GM12878 (cell line): ENCODE results near the gene SF3B2. TPM values are rescaled to one million over a fixed set of nuclear protein-coding genes. Genes with fewer than 3 reads are reported as not detected.

ENCODE experiments used
- ATAC-seq: fragments of 200-7000 bp; cut with Tn5 transposase; 3 replicates; pipeline ENCODE4 v1.9.1; 2020; ENCODE audit warnings: mild to moderate bottlenecking, moderate library complexity
- BruUV-seq: library from RNA; stranded (reverse); fragments of 400-500 nt; replicated peaks from 2 replicates; lab custom pipeline; 2021; lab: Mats Ljungman, UMichigan
- CTCF ChIA-PET: fragments of 300-600 bp; sonication (Branson Sonifier 250); formaldehyde crosslinking; extraction: SDS; loops from one replicate; lab custom pipeline; 2021; ENCODE audit warnings: inconsistent platforms; lab: Yijun Ruan, JAX
- POLR2A ChIA-PET: fragments of 350-600 bp; formaldehyde crosslinking; extraction: SDS; loops from one replicate; lab custom pipeline; 2021; ENCODE audit warnings: inconsistent platforms; lab: Charles Lee
- RAD21 ChIA-PET: fragments of 300-600 bp; sonication (Branson Sonifier 250); formaldehyde crosslinking; loops from one replicate; lab custom pipeline; 2023; ENCODE audit warnings: antibody characterized with exemption; ENCODE audit not compliant: unreplicated experiment; lab: Charles Lee
- SMC1A ChIA-PET: fragments of 300-600 bp; sonication (Branson Sonifier 250); formaldehyde crosslinking; loops from one replicate; lab custom pipeline; 2023; ENCODE audit not compliant: unreplicated experiment, uncharacterized antibody; lab: Charles Lee
- DNase-seq: peaks from one replicate; pipeline ENCODE4 v3.0.0-alpha.2; 2011; ENCODE audit warnings: low read depth, low spot score
- FAIRE-seq: peaks from 3 replicates; lab custom pipeline; 2011; peaks lifted over from hg19 to GRCh38; lab: Jason Lieb, UNC
- H2AFZ ChIP-seq: 2 replicates; pipeline ENCODE4 v1.6.0; 2011; ENCODE audit warnings: low read depth, low read length, control low read depth; ENCODE audit not compliant: control insufficient read depth
- H3K27ac ChIP-seq: 2 replicates; pipeline ENCODE4 v1.5.1; 2011; ENCODE audit warnings: control low read depth; ENCODE audit not compliant: control insufficient read depth, insufficient read depth
- H3K27me3 ChIP-seq, 2 experiments: replicated peaks in 1 of 2; 2 replicates each; pipeline versions ENCODE4 v1.6.0 to v1.6.1; 2011; ENCODE audit warnings: low read length in 1 of 2; ENCODE audit not compliant: control insufficient read depth in 2 of 2, insufficient read depth in 2 of 2
- H3K36me3 ChIP-seq, 2 experiments: 2 replicates each; pipeline ENCODE4 v1.5.1; 2011; ENCODE audit warnings: low read length in 1 of 2; ENCODE audit not compliant: control insufficient read depth in 2 of 2, insufficient read depth in 2 of 2
- H3K4me1 ChIP-seq: 2 replicates; pipeline ENCODE4 v1.6.1; 2011; ENCODE audit warnings: mild to moderate bottlenecking, low read length, moderate library complexity, mixed read lengths; ENCODE audit not compliant: control insufficient read depth, insufficient read depth
- H3K4me2 ChIP-seq: 2 replicates; pipeline ENCODE4 v1.6.0; 2011; ENCODE audit warnings: control low read depth; ENCODE audit not compliant: control insufficient read depth, insufficient read depth
- H3K4me3 ChIP-seq: fragments of 200-600 bp; sonication (generic); 2 replicates; pipeline ENCODE4 v1.5.1; 2016
- H3K79me2 ChIP-seq: 2 replicates; pipeline ENCODE4 v1.6.0; 2011; ENCODE audit warnings: low read length; ENCODE audit not compliant: control insufficient read depth, insufficient read depth
- H3K9ac ChIP-seq: 2 replicates; pipeline ENCODE4 v1.8.0; 2011; ENCODE audit warnings: low read length, control low read depth, mixed read lengths; ENCODE audit not compliant: control insufficient read depth, insufficient read depth
- H3K9me3 ChIP-seq: replicated peaks from 3 replicates; pipeline ENCODE4 v1.5.1; 2011; ENCODE audit warnings: mild to moderate bottlenecking, low read length; ENCODE audit not compliant: control insufficient read depth, insufficient read depth
- H4K20me1 ChIP-seq: 2 replicates; pipeline ENCODE4 v1.6.0; 2011; ENCODE audit not compliant: control insufficient read depth, insufficient read depth
- ATF3 ChIP-seq: IDR thresholded peaks from 2 replicates; pipeline ENCODE4 v1.6.1; 2011; ENCODE audit warnings: low read depth, mild to moderate bottlenecking, low read length, moderate library complexity, borderline replicate concordance; ENCODE audit errors: extremely low read depth
- BCL3 ChIP-seq: IDR thresholded peaks from 2 replicates; pipeline ENCODE4 v1.6.1; 2011; ENCODE audit warnings: borderline replicate concordance, low read depth, mild to moderate bottlenecking, moderate library complexity, low read length; ENCODE audit not compliant: insufficient read depth, poor library complexity, severe bottlenecking
- CBX3 ChIP-seq: fragments of 200-600 bp; sonication (generic); IDR thresholded peaks from 2 replicates; pipeline ENCODE4 v1.6.1; 2016; ENCODE audit warnings: low read depth, borderline replicate concordance
- CEBPB ChIP-seq, 2 experiments: fragments of 150-350 bp in 1 of 2; IDR thresholded peaks; 2 replicates each; pipeline ENCODE4 v1.6.1; 2012 to 2014; ENCODE audit warnings: low read depth in 2 of 2, low read length in 2 of 2, borderline replicate concordance in 1 of 2, inconsistent platforms in 1 of 2
- CHD2 ChIP-seq: IDR thresholded peaks from 2 replicates; pipeline ENCODE4 v1.6.1; 2011; ENCODE audit warnings: low read depth, low read length, improper control_type of control experiment, borderline replicate concordance
- E2F4 ChIP-seq: IDR thresholded peaks from 2 replicates; pipeline ENCODE4 v1.6.1; 2012; ENCODE audit warnings: low read depth, low read length, improper control_type of control experiment
- HCFC1 ChIP-seq: fragments of 150-350 bp; IDR thresholded peaks from 2 replicates; pipeline ENCODE4 v1.6.1; 2014; ENCODE audit warnings: low read length
- MLLT1 ChIP-seq: fragments of 450-650 bp; IDR thresholded peaks from 2 replicates; pipeline ENCODE4 v1.6.1; 2016; ENCODE audit warnings: mild to moderate bottlenecking
- NBN ChIP-seq: fragments of 450-650 bp; IDR thresholded peaks from 2 replicates; pipeline ENCODE4 v1.6.1; 2016
- NFIC ChIP-seq: IDR thresholded peaks from 2 replicates; pipeline ENCODE4 v1.6.1; 2012; ENCODE audit warnings: low read depth, mild to moderate bottlenecking, inconsistent platforms, low read length, moderate library complexity
- POLR2A ChIP-seq: IDR thresholded peaks from 2 replicates; pipeline ENCODE4 v1.6.1; 2011; ENCODE audit warnings: low read depth, mild to moderate bottlenecking, low read length
- POLR2AphosphoS2 ChIP-seq: IDR thresholded peaks from 2 replicates; pipeline ENCODE4 v1.6.1; 2011; ENCODE audit warnings: low read depth, mild to moderate bottlenecking, low read length, improper control_type of control experiment, moderate library complexity
- RFX5 ChIP-seq: IDR thresholded peaks from 2 replicates; pipeline ENCODE4 v1.6.1; 2011; ENCODE audit warnings: low read depth, low read length, improper control_type of control experiment
- SMARCA5 ChIP-seq: fragments of 450-650 bp; IDR thresholded peaks from 2 replicates; pipeline ENCODE4 v1.6.1; 2017; ENCODE audit warnings: mild to moderate bottlenecking
- SUPT20H ChIP-seq: IDR thresholded peaks from 2 replicates; pipeline ENCODE4 v1.6.1; 2011; ENCODE audit warnings: low read depth, mild to moderate bottlenecking, low read length, moderate library complexity, borderline replicate concordance; ENCODE audit not compliant: control insufficient read depth
- TBL1XR1 ChIP-seq: IDR thresholded peaks from 2 replicates; pipeline ENCODE4 v1.6.1; 2012; ENCODE audit warnings: low read depth, low read length, improper control_type of control experiment
- USF1 ChIP-seq: IDR thresholded peaks from 2 replicates; pipeline ENCODE4 v1.6.1; 2011; ENCODE audit warnings: borderline replicate concordance, low read depth, mild to moderate bottlenecking, moderate library complexity, mixed read lengths, low read length; ENCODE audit not compliant: insufficient read depth; ENCODE audit errors: extremely low read length
- WGBS: methylation state at CpG from one replicate; pipeline ENCODE4 v1.1.6; 2016; ENCODE audit warnings: low lambda C conversion rate; ENCODE audit not compliant: insufficient replicate concordance, insufficient coverage; ENCODE audit errors: missing lambda C conversion rate; 5-methylcytosine and 5-hydroxymethylcytosine counted together
- in situ Hi-C: fragments of 300-500 bp; cut with MboI; formaldehyde crosslinking; loops from 9 replicates; pipeline ENCODE4 v1.14.3; 2018; ENCODE audit warnings: mixed read lengths
- intact Hi-C: fragments of 100-400 bp; cut with micrococcal nuclease; formaldehyde crosslinking; loops from one replicate; pipeline ENCODE4 v1.14.2; 2022; ENCODE audit not compliant: unreplicated experiment
- polyA plus RNA-seq, 11 experiments: library from polyadenylated mRNA; depleted of rRNA in 4 of 11; unstranded in 6 of 11; stranded (reverse) in 5 of 11; fragments of >200 nt; fragmentation: Nextera tagmentation in 4 of 11; fragmentation: Illumina TruSeq in 1 of 11; extraction: Ambion mirVana in 4 of 11; extraction: Trizol in 1 of 11; gene quantifications; 1 replicate in 1 of 11; 2 replicates in 10 of 11; pipeline versions ENCODE4 v1.2.1 to v1.2.3, GENCODE V29; 2011 to 2016; ENCODE audit warnings: inconsistent platforms in 2 of 11, missing spikeins in 2 of 11, low read depth in 1 of 11
- total RNA-seq, 4 experiments: library from RNA; depleted of rRNA in 3 of 4; stranded (reverse); fragments of >200 nt in 3 of 4; fragmentation: Illumina TruSeq in 1 of 4; extraction: Trizol in 1 of 4; gene quantifications; 2 replicates each; pipeline versions ENCODE4 v1.2.1 to v1.2.3, GENCODE V29; 2013 to 2021

The SF3B2 gene
- total and polyA plus RNA-seq, 10 of the 15 experiments (the other 5 are each of a cell fraction or from before 2014, with no cell fraction given): 56.3 to 245 (median 144) TPM

- no peak overlapping the region for H3K4me3 ChIP-seq
- H4K20me1 ChIP-seq: no peaks in the 10 kb centered on the region
- H3K27ac ChIP-seq: no peak overlapping the region
- WGBS: 55% methylated on average over 10 of the region's 10 CpGs
- DNase-seq (no peak), ATAC-seq (no peak)
- ChIA-PET CTCF (interaction anchor here (0.9 kb wide), 1 partner anchor 132 kb away, joined by 3 read pairs; no protein-coding TSS in a partner anchor), POLR2A (interaction anchor here (0.6 kb wide), 1 partner anchor 27 kb away, joined by 4 read pairs; no protein-coding TSS in a partner anchor)
- H2AFZ ChIP-seq: no peak overlapping the region
- no peaks in the 10 kb centered on the region for H3K79me2 ChIP-seq
- H3K36me3 ChIP-seq: no peaks in the 10 kb centered on the region
- no TSS peak for BruUV-seq
- intact Hi-C loops: no loop called here
- TF ChIP-seq CBX3 (no peak), SUPT20H (no peak), TBL1XR1 (no peak), CHD2 (no peak), USF1 (no peak), SMARCA5 (no peak), RFX5 (no peak), POLR2A (no peak), NBN (no peak), BCL3 (no peak), MLLT1 (no peak), HCFC1 (no peak), POLR2AphosphoS2 (no peak), NFIC (no peak), E2F4 (no peak), ATF3 (no peak), CEBPB (IDR thresholded peaks at IDR 0.05; ENCODE audit: borderline replicate concordance in 1 of 2, low read depth in 2 of 2, low read length in 2 of 2) (no peak)
- TF ChIP-seq, all 136 proteins: peak for 0
- peaks cover 0 to 3% of the 10 kb centered on the region in 2 experiments; a peak in 3 of 4 replicates for H3K27me3 ChIP-seq
- ChIA-PET SMC1A (no interaction called here), RAD21 (no interaction called here)
- no peak for FAIRE-seq
- in situ Hi-C loops: no loop called here
- no peak overlapping the region for H3K9ac ChIP-seq
- no peak overlapping the region for H3K4me2 ChIP-seq
- no peaks in the 10 kb centered on the region for H3K4me1 ChIP-seq
- H3K9me3 ChIP-seq: no peaks in the 10 kb centered on the region
These were observed 35.4 kb upstream of the SF3B2 start for GRCh38 chr11:66016793-66017177.
